HUES48 (cell line): ENCODE data around the gene TFPI.
"Not testable (repeated sequence)": the region's sequence is repeated elsewhere in the genome, so short reads cannot be mapped to it uniquely, and the experiment has no call there.

ENCODE experiments used
- H3K27ac ChIP-seq: one replicate; pipeline ENCODE4 v1.7.0; 2013; ENCODE audit warnings: low read depth, low read length, inconsistent platforms
- H3K27me3 ChIP-seq: 2 replicates; pipeline ENCODE4 v1.6.1; 2013; ENCODE audit warnings: mild to moderate bottlenecking, low read length; ENCODE audit not compliant: control insufficient read depth, insufficient read depth
- H3K36me3 ChIP-seq: 2 replicates; pipeline ENCODE4 v1.6.1; 2013; ENCODE audit warnings: low read length; ENCODE audit not compliant: control insufficient read depth, insufficient read depth
- H3K4me1 ChIP-seq: 2 replicates; pipeline ENCODE4 v1.6.1; 2013; ENCODE audit warnings: mild to moderate bottlenecking, low read length; ENCODE audit not compliant: control insufficient read depth, insufficient read depth
- H3K4me3 ChIP-seq: 2 replicates; pipeline ENCODE4 v1.5.1; 2013; ENCODE audit warnings: mild to moderate bottlenecking, low read depth, low read length
- H3K9ac ChIP-seq: 2 replicates; pipeline ENCODE4 v1.6.1; 2013; ENCODE audit warnings: mild to moderate bottlenecking, low read depth, low read length, moderate library complexity
- H3K9me3 ChIP-seq: 2 replicates; pipeline ENCODE4 v1.6.1; 2013; ENCODE audit warnings: low read length; ENCODE audit not compliant: control insufficient read depth, insufficient read depth

The TFPI gene

DNA sequence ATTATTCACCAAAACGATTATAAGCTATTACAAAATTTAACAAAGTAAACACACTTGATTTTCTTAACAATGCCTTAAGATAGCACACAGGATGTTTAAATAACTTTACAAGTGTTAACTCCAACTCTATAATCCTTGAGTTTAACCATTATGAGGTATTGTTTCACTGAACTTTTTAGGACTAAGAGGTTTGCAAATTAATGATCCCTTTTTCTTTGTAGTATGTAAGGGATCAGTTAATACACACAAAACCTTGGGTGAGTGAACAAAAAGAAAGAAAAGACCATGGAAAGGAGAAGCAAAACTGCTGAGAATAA, 21.5 kb upstream of the TFPI start:
- Histone ChIP-seq H3K9ac (no peak overlapping the region), H3K27me3 (no peaks in the 10 kb centered on the region), H3K36me3 (no peaks in the 10 kb centered on the region), H3K4me3 (no peak overlapping the region), H3K4me1 (peaks cover 31% of the 10 kb centered on the region), H3K9me3 (0 out of 2 replicates have a peak, but pooled peaks cover 5% of the 10 kb centered on the region), H3K27ac (peak overlapping the region; percentile 32)

DNA sequence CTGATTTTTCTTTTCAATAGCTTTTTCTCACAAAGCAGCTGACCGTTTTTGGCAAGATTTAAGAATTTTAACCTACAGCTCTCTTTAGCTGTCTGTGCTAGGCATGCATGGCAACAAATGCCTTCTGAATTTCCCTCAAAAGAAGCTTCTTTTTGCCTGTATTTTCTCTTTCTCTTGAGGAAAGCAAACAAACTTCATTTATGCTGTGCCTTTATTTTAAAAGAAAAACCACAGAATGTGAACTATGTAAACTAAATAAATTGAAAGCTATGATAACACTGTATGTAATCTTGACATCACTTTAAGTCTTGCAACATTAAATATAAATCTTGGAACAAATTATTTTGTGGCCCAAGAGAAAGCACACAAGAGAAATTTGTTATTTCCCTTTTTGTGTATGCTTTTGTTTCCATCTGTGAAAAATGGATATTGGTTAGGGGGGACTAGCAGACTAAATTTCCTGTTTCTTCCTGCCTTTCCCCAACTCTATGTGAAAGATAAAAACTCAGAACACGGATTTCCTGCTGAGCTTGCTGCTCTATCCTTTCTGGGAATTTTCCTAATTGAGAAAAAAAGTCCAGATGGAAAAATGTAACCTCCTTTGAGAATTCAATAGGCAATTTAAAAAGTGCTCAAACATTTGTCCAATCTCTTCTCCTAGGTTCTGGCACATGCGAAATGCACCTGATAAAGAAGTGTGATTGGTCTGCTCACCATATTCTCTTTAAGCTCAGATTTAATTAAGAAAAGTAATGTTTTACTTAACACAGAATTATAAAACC, 20.9 kb upstream of the TFPI start:
- H3K36me3 ChIP-seq: no peaks in the 10 kb centered on the region
- peaks cover 27% of the 10 kb centered on the region for H3K4me1 ChIP-seq
- no peak overlapping the region for H3K9ac ChIP-seq
- H3K4me3 ChIP-seq: no peak overlapping the region
- 0 out of 2 replicates have a peak, but pooled peaks cover 5% of the 10 kb centered on the region for H3K9me3 ChIP-seq
- H3K27ac ChIP-seq: peak overlapping the region; percentile 32
- no peaks in the 10 kb centered on the region for H3K27me3 ChIP-seq

DNA sequence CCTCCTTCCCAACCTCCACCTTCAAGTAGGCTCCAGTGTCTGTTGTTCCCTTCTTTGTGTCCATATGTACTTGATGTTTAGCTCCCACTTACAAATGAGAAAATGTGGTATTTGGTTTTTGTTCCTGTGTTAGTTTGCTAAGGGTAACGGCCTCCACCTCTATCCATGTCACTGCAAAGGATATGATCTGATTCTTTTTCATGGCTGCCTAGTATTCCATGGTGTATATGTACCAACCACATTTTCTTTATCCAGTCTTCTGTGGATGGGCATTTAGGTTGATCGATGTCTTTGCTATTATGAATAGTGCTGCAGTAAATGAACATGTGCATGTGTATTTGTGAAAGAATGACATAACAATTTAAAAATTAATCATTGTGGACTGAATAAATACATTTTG, 19.5 kb upstream of the TFPI start:
- no peak overlapping the region for H3K27ac ChIP-seq
- no peak overlapping the region for H3K4me3 ChIP-seq
- peaks cover 28% of the 10 kb centered on the region for H3K4me1 ChIP-seq
- H3K27me3 ChIP-seq: no peaks in the 10 kb centered on the region
- 0 out of 2 replicates have a peak, but pooled peaks cover 5% of the 10 kb centered on the region for H3K9me3 ChIP-seq
- no peak overlapping the region for H3K9ac ChIP-seq
- H3K36me3 ChIP-seq: no peaks in the 10 kb centered on the region

DNA sequence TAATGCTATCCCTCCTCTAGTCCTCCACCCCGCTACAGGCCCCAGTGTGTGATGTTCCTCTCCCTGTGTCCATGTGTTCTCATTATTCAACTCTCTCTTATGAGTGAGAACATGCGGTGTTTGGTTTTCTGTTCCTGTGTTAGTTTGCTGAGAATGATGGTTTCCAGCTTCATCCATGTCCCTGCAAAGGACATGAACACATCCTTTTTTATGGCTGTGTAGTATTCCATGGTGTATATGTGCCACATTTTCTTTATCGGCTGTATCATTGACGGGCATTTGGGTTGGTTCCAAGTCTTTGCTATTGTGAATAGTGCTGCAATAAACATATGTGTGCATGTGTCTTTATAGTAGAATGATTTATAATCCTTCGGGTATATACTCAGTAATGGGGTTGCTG, 17.8 kb upstream of the TFPI start:
- peaks cover 40% of the 10 kb centered on the region for H3K4me1 ChIP-seq
- H3K4me3 ChIP-seq: not testable (repeated sequence)

DNA sequence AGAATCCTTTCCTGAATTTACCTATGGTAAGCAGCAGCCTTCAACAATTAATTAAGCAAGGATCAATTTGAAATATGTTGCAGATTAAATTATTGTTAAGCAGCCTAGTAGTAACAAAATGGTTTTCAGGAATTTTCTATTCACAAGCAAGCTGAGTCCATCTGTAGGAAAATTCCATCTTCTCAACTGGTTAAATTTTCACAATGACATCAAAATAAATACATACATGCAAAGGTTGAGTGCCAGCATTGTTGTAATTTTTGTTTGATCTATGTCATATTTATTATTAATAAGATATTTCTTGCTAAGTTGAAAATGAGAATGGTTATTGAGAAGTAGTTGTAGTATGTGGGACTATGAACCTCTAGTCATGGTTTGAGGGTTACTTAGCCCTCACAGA, 15.3 kb upstream of the TFPI start:
- 0 out of 2 replicates have a peak, but pooled peaks cover 5% of the 10 kb centered on the region for H3K9me3 ChIP-seq
- H3K4me1 ChIP-seq: peaks cover 29% of the 10 kb centered on the region
- H3K27ac ChIP-seq: no peak overlapping the region
- H3K4me3 ChIP-seq: no peak overlapping the region
- no peaks in the 10 kb centered on the region for H3K27me3 ChIP-seq
- H3K36me3 ChIP-seq: no peaks in the 10 kb centered on the region
- no peak overlapping the region for H3K9ac ChIP-seq

More for the DNA sequence above, 17.8 kb upstream of the TFPI start:
- not testable (repeated sequence) for H3K27me3 ChIP-seq, H3K9me3 ChIP-seq, H3K27ac ChIP-seq, H3K36me3 ChIP-seq, H3K9ac ChIP-seq

DNA sequence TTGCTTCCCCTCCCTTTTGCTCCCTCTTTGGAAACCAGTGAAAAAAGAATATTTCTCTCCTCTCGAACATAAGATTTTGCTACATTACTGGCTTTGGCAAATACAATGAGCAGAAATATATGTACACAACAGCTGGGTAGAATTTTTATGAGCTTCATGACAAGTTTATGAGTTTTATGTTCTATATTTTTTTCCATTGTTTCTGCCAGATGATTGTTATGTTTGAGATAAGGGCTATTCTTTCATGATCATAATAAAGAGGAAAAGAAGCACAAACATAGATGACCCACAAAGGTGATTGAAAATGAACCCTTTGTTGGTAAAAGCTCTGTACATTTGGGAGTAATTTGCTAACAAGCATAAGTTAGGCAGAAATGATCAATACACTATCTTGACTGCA, 14.8 kb upstream of the TFPI start:
- no peak overlapping the region for H3K9ac ChIP-seq
- H3K9me3 ChIP-seq: 0 out of 2 replicates have a peak, but pooled peaks cover 5% of the 10 kb centered on the region
- H3K4me3 ChIP-seq: no peak overlapping the region
- no peaks in the 10 kb centered on the region for H3K36me3 ChIP-seq
- H3K27ac ChIP-seq: no peak overlapping the region
- H3K27me3 ChIP-seq: no peaks in the 10 kb centered on the region
- H3K4me1 ChIP-seq: peaks cover 28% of the 10 kb centered on the region

DNA sequence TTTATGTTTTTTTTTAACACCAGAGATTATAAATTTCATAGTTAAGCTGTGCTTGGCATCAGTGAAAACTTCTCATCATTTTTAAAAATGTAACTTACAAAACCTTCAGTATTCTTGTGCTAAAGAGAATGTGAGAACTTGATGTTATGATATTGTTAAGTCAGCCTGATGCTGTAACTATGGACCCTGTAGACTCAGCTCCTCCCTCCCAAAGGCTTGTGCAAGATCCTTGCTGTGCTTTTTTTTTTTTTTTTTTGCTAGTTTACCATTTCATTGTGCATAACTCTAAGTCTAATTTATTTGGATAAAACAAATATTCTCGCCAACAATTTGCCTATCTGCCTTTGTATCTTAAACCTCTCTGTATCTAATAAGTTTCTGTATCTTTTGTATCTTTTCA, 12.9 kb upstream of the TFPI start:
- H3K4me3 ChIP-seq: no peak overlapping the region

DNA sequence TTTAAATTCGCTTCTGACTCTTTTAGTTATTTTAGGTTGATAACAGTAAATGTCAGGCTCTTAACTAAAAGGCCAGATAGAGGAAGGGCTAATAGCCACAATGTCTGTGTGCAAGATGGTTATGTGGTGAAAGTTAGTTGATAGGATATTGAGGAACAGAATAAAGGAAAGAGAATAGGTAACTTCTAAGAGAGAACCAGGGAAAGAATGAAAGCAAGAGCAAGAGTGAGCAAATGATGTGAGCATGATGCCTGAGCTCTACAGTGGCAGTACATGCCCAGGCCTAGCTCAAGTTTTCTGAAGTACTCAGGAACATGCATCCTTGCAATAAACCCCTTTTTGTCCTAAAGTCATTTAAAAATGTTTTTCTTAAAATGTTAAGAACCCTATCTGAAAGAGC, 12.5 kb upstream of the TFPI start:
- no peaks in the 10 kb centered on the region for H3K27me3 ChIP-seq
- peaks cover 5% of the 10 kb centered on the region; the same call in 1 of the 2 replicates for H3K36me3 ChIP-seq
- H3K4me3 ChIP-seq: peak overlapping the region; percentile 75
- peak overlapping the region; percentile 62 for H3K27ac ChIP-seq
- peaks cover 28% of the 10 kb centered on the region for H3K4me1 ChIP-seq
- H3K9ac ChIP-seq: peak overlapping the region; percentile 56; the same call in 1 of the 2 replicates
- H3K9me3 ChIP-seq: no peaks in the 10 kb centered on the region

More for the DNA sequence above, 12.9 kb upstream of the TFPI start:
- H3K27ac ChIP-seq: peak overlapping the region; percentile 62
- no peaks in the 10 kb centered on the region for H3K9me3 ChIP-seq
- no peaks in the 10 kb centered on the region for H3K27me3 ChIP-seq
- H3K36me3 ChIP-seq: peaks cover under 1% of the 10 kb centered on the region; the same call in 1 of the 2 replicates
- peaks cover 28% of the 10 kb centered on the region for H3K4me1 ChIP-seq
- H3K9ac ChIP-seq: peak overlapping the region; percentile 56; the same call in 1 of the 2 replicates

DNA sequence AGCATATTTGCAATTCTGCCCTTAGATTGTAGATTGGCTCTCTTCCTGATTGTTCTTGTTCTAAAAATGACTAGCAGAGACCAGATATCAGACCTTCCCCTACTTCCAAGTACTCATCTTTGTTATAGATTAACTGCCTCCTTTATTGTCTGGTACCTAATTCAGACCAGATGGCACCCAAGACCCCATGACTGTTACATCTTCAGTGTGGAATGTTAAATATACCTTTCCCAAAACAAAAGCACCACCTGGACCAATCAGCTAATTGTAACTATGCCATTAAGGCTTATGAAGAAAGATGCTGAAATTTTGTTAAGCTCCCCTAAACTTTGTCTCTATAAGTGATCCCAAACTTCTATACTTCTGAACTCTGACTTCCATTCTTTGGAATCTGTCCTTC, 12.0 kb upstream of the TFPI start:
- Histone ChIP-seq H3K36me3 (peaks cover 9% of the 10 kb centered on the region), H3K9ac (peak overlapping the region; percentile 56; the same call in 1 of the 2 replicates), H3K27me3 (no peaks in the 10 kb centered on the region), H3K4me3 (peak overlapping the region; percentile 75), H3K27ac (peak overlapping the region; percentile 62), H3K9me3 (no peaks in the 10 kb centered on the region), H3K4me1 (peaks cover 28% of the 10 kb centered on the region)

DNA sequence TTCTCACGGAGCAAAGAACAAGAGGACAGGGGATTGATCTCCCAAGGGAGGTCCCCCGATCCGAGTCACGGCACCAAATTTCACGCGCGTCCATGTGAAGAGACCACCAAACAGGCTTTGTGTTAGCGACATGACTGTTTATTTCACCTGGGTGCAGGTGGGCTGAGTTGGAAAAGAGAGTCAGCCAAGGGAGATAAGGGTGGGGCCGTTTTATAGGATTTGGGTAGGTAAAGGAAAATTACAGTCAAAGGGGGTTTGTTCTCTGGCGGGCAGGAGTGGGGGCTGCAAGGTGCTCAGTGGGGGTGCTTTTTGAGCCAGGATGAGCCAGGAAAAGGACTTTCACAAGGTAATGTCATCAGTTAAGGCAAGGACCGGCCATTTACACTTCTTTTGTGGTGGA, 11.4 kb upstream of the TFPI start:
- Histone ChIP-seq H3K4me1 (peaks cover 28% of the 10 kb centered on the region), H3K27ac (peak overlapping the region; percentile 62), H3K36me3 (peaks cover 16% of the 10 kb centered on the region), H3K9ac (peak overlapping the region; percentile 79), H3K4me3 (peak overlapping the region; percentile 75)
- H3K9me3 ChIP-seq, H3K27me3 ChIP-seq: not testable (repeated sequence)

DNA sequence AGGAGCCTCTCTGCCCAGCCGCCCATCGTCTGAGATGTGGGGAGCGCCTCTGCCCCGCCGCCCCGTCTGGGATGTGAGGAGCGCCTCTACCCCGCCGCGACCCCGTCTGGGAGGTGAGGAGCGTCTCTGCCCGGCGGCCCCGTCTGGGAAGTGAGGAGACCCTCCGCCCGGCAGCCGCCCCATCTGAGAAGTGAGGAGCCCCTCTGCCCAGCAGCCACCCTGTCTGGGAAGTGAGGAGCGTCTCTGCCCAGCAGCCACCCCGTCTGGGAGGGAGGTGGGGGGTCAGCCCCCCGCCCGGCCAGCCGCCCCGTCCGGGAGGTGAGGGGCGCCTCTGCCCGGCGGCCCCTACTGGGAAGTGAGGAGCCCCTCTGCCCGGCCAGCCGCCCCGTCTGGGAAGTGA, 2.3 kb upstream of the TFPI start:
- not testable (repeated sequence) for H3K27me3 ChIP-seq, H3K27ac ChIP-seq, H3K9me3 ChIP-seq, H3K4me3 ChIP-seq, H3K9ac ChIP-seq
- peaks cover 21% of the 10 kb centered on the region for H3K36me3 ChIP-seq
- peaks cover 13% of the 10 kb centered on the region for H3K4me1 ChIP-seq
